Neural progenitor cell (in vitro differentiated cells): ENCODE data around the gene F13B. TPM values are rescaled to one million over a fixed set of nuclear protein-coding genes. Genes with fewer than 3 reads are reported as not detected.

Experiments used
- DNase-seq: peaks from one replicate; pipeline ENCODE4 v3.0.0-alpha.2; 2016; ENCODE audit warnings: low spot score
- H2AFZ ChIP-seq: fragments of 200-600 bp; sonication (generic); replicated peaks from 2 replicates; pipeline ENCODE4 v1.6.1; 2016; ENCODE audit warnings: antibody characterized with exemption
- H3F3A ChIP-seq: fragments of 200-600 bp; sonication (generic); 2 replicates; pipeline ENCODE4 v1.6.1; 2016; ENCODE audit warnings: antibody characterized with exemption, low read depth
- H3K27ac ChIP-seq: fragments of 200-600 bp; sonication (generic); 2 replicates; pipeline ENCODE4 v1.5.1; 2016; ENCODE audit warnings: mild to moderate bottlenecking
- H3K27me3 ChIP-seq: fragments of 200-600 bp; sonication (generic); 2 replicates; pipeline ENCODE4 v1.6.1; 2016; ENCODE audit warnings: mild to moderate bottlenecking, moderate library complexity
- H3K36me3 ChIP-seq: fragments of 200-600 bp; sonication (generic); 2 replicates; pipeline ENCODE4 v1.5.1; 2016
- H3K4me1 ChIP-seq: fragments of 200-600 bp; sonication (generic); 2 replicates; pipeline ENCODE4 v1.6.1; 2016; ENCODE audit warnings: mixed run types
- H3K4me2 ChIP-seq: fragments of 200-600 bp; sonication (generic); 2 replicates; pipeline ENCODE4 v1.6.1; 2016
- H3K4me3 ChIP-seq: fragments of 200-600 bp; sonication (generic); 2 replicates; pipeline ENCODE4 v1.5.1; 2016
- H3K79me2 ChIP-seq: fragments of 200-600 bp; sonication (generic); 2 replicates; pipeline ENCODE4 v1.6.1; 2016; ENCODE audit warnings: low read depth
- H3K9ac ChIP-seq: fragments of 200-600 bp; sonication (generic); 2 replicates; pipeline ENCODE4 v1.6.1; 2016
- H3K9me3 ChIP-seq: fragments of 200-600 bp; sonication (generic); 2 replicates; pipeline ENCODE4 v1.5.1; 2016; ENCODE audit warnings: low read depth
- H4K20me1 ChIP-seq: fragments of 200-600 bp; sonication (generic); 2 replicates; pipeline ENCODE4 v1.6.1; 2016; ENCODE audit warnings: low read depth
- H3K27ac Mint-ChIP-seq: 3 replicates; pipeline ENCODE4 v1.8.0; 2021; ENCODE audit warnings: mixed read lengths
- H3K27me3 Mint-ChIP-seq: 2 replicates; pipeline ENCODE4 v1.8.0; 2022; ENCODE audit warnings: low read depth, mild to moderate bottlenecking, inconsistent platforms, moderate library complexity, mixed read lengths; ENCODE audit not compliant: insufficient read depth
- H3K36me3 Mint-ChIP-seq: 3 replicates; pipeline ENCODE4 v1.8.0; 2021; ENCODE audit warnings: mixed read lengths
- H3K4me1 Mint-ChIP-seq: 3 replicates; pipeline ENCODE4 v1.8.0; 2021; ENCODE audit warnings: mixed read lengths
- H3K4me3 Mint-ChIP-seq: 3 replicates; pipeline ENCODE4 v1.8.0; 2021; ENCODE audit warnings: mild to moderate bottlenecking, moderate library complexity, mixed read lengths
- H3K9me3 Mint-ChIP-seq: 3 replicates; pipeline ENCODE4 v1.8.0; 2020; ENCODE audit warnings: mixed read lengths
- CTCF ChIP-seq: fragments of 200-600 bp; sonication (generic); IDR thresholded peaks from 2 replicates; pipeline ENCODE4 v1.5.1; 2017; ENCODE audit warnings: antibody characterized with exemption, mild to moderate bottlenecking
- EZH2 ChIP-seq: fragments of 200-600 bp; sonication (generic); IDR thresholded peaks from 2 replicates; pipeline ENCODE4 v1.6.1; 2017; ENCODE audit warnings: antibody characterized with exemption, mild to moderate bottlenecking, moderate library complexity
- EZH2phosphoT487 ChIP-seq: fragments of 200-600 bp; sonication (generic); IDR thresholded peaks from 2 replicates; pipeline ENCODE4 v1.6.1; 2017; ENCODE audit warnings: antibody characterized with exemption
- total RNA-seq: library from RNA; depleted of rRNA; stranded (reverse); fragments of >200 nt; gene quantifications from 2 replicates; pipeline ENCODE4 v1.2.3, GENCODE V29; 2015; ENCODE audit warnings: low replicate concordance

Gene F13B
- total RNA-seq, 1 donor from 2014 or later, result not detected

DNA sequence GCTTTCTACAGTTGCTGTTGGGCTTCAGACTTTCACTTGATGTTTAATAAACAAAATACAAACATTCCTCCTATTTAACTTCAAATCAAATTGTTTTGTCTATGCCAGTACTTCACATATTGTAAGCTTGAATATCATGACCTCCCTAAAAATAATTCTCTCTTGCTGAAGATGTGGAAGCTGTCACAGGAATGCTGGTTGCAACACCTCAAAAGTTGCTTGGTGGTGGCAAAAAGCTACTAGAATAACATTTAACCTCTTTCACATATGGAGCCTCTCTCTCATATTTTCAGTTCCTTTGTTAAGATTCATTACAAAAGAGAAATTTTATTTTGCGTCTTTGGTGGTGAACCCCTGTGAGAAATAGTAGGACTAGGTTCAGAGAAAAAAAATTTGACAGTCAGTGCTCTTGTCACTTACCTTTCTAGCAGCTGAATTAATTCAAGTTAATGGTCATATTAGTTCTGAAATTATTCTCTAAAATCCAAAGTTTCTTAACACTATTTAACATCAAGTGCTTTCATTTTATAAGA lies 25.5 kb upstream of the F13B start:
- H3K27me3 ChIP-seq, result no peaks in the 10 kb centered on the region
- H3K9me3 ChIP-seq, result no peaks in the 10 kb centered on the region
- no peaks in the 10 kb centered on the region for H3K4me1 ChIP-seq
- no peak overlapping the region for H3K4me3 Mint-ChIP-seq
- no peaks in the 10 kb centered on the region for H3F3A ChIP-seq
- H3K9me3 Mint-ChIP-seq, result no peaks in the 10 kb centered on the region
- no peak for DNase-seq
- H4K20me1 ChIP-seq, result no peaks in the 10 kb centered on the region
- H3K36me3 ChIP-seq, result peaks cover 61% of the 10 kb centered on the region
- H3K27ac Mint-ChIP-seq, result no peak overlapping the region
- H3K79me2 ChIP-seq, result no peaks in the 10 kb centered on the region
- no peak overlapping the region for H3K4me3 ChIP-seq
- H3K9ac ChIP-seq, result no peak overlapping the region
- no peak overlapping the region for H3K27ac ChIP-seq
- H3K36me3 Mint-ChIP-seq, result peaks cover 32% of the 10 kb centered on the region
- TF ChIP-seq EZH2phosphoT487 (no peak), EZH2 (no peak), CTCF (no peak)
- no peak overlapping the region for H2AFZ ChIP-seq
- no peak overlapping the region for H3K4me2 ChIP-seq
- H3K4me1 Mint-ChIP-seq, result peaks cover 4% of the 10 kb centered on the region
- H3K27me3 Mint-ChIP-seq, result no peaks in the 10 kb centered on the region

GRCh38 chr1:197083474-197083873 lies 16.4 kb upstream of the F13B start:
- TF ChIP-seq EZH2phosphoT487 (no peak), EZH2 (no peak), CTCF (no peak)
- Histone ChIP-seq H3K9me3 (no peaks in the 10 kb centered on the region), H3K27me3 (no peaks in the 10 kb centered on the region), H3K4me1 (no peaks in the 10 kb centered on the region), H3K4me2 (no peak overlapping the region), H3F3A (no peaks in the 10 kb centered on the region), H3K79me2 (no peaks in the 10 kb centered on the region), H3K9ac (no peak overlapping the region), H3K27ac (no peak overlapping the region), H2AFZ (no peak overlapping the region), H3K36me3 (peaks cover 65% of the 10 kb centered on the region), H4K20me1 (no peaks in the 10 kb centered on the region), H3K4me3 (no peak overlapping the region)
- Mint-ChIP-seq H3K27ac (no peak overlapping the region), H3K4me3 (no peak overlapping the region), H3K27me3 (no peaks in the 10 kb centered on the region), H3K9me3 (peaks cover 36% of the 10 kb centered on the region), H3K4me1 (no peaks in the 10 kb centered on the region), H3K36me3 (peaks cover 70% of the 10 kb centered on the region)
- DNase-seq, result no peak

GRCh38 chr1:197081117-197081753 lies 14.2 kb upstream of the F13B start:
- Mint-ChIP-seq H3K27me3 (no peaks in the 10 kb centered on the region), H3K9me3 (peaks cover 36% of the 10 kb centered on the region), H3K36me3 (peaks cover 56% of the 10 kb centered on the region)

More at GRCh38 chr1:197081117-197081753, 14.2 kb upstream of the F13B start:
- no peak overlapping the region for H3K4me2 ChIP-seq
- Mint-ChIP-seq H3K27ac (no peak overlapping the region), H3K4me3 (no peak overlapping the region), H3K4me1 (no peaks in the 10 kb centered on the region)
- no peaks in the 10 kb centered on the region for H4K20me1 ChIP-seq
- H3K9ac ChIP-seq, result no peak overlapping the region
- no peak for TF ChIP-seq EZH2
- no peak for TF ChIP-seq EZH2phosphoT487
- TF ChIP-seq CTCF, result no peak
- no peaks in the 10 kb centered on the region for H3K9me3 ChIP-seq
- peaks cover 44% of the 10 kb centered on the region for H3K36me3 ChIP-seq
- H3K4me1 ChIP-seq, result no peaks in the 10 kb centered on the region
- no peaks in the 10 kb centered on the region for H3K27me3 ChIP-seq
- H3F3A ChIP-seq, result no peaks in the 10 kb centered on the region
- H3K4me3 ChIP-seq, result no peak overlapping the region
- no peak overlapping the region for H3K27ac ChIP-seq
- no peaks in the 10 kb centered on the region for H3K79me2 ChIP-seq
- no peak for DNase-seq
- no peak overlapping the region for H2AFZ ChIP-seq
